Measurements from ENCODE around the gene HLA-DMB. TPM values are rescaled to one million over a fixed set of nuclear protein-coding genes. Genes with fewer than 3 reads are reported as not detected.

The HLA-DMB gene
- total RNA-seq, 1 donor, result 1.7 TPM

- no peak overlapping the region for H3K4me3 ChIP-seq (ENCODE audit: low read depth, low read length)
- peak; percentile 50 for DNase-seq (ENCODE audit: low read depth)
- no peak for TF ChIP-seq CTCF (IDR thresholded peaks at IDR 0.05; ENCODE audit: insufficient read depth, low read depth, low read length)
Observed at GRCh38 chr6:32982084-32982701, 41.4 kb upstream of the HLA-DMB start.

- H3K4me3 ChIP-seq (ENCODE audit: low read depth, low read length), result no peak overlapping the region
- DNase-seq (ENCODE audit: low read depth), result no peak
Observed at GRCh38 chr6:32980488-32981038, 39.7 kb upstream of the HLA-DMB start.

GRCh38 chr6:32979720-32980487, 39.1 kb upstream of the HLA-DMB start:
- no peak overlapping the region for H3K4me3 ChIP-seq (ENCODE audit: low read depth, low read length)
- DNase-seq (ENCODE audit: low read depth), result no peak
- no peak for TF ChIP-seq CTCF (IDR thresholded peaks at IDR 0.05; ENCODE audit: insufficient read depth, low read depth, low read length)

More at GRCh38 chr6:32980488-32981038, 39.7 kb upstream of the HLA-DMB start:
- TF ChIP-seq CTCF (IDR thresholded peaks at IDR 0.05; ENCODE audit: insufficient read depth, low read depth, low read length), result no peak

- no peak overlapping the region for H3K4me3 ChIP-seq (ENCODE audit: low read depth, low read length)
- DNase-seq (ENCODE audit: low read depth), result no peak
- no peak for TF ChIP-seq CTCF (IDR thresholded peaks at IDR 0.05; ENCODE audit: insufficient read depth, low read depth, low read length)
Observed at GRCh38 chr6:32977953-32978324, 37.1 kb upstream of the HLA-DMB start.

GRCh38 chr6:32977272-32977952, 36.6 kb upstream of the HLA-DMB start:
- TF ChIP-seq CTCF (IDR thresholded peaks at IDR 0.05; ENCODE audit: insufficient read depth, low read depth, low read length), result no peak
- no peak for DNase-seq (ENCODE audit: low read depth)
- no peak overlapping the region for H3K4me3 ChIP-seq (ENCODE audit: low read depth, low read length)

- DNase-seq (ENCODE audit: low read depth), result no peak
- TF ChIP-seq CTCF (IDR thresholded peaks at IDR 0.05; ENCODE audit: insufficient read depth, low read depth, low read length), result no peak
- no peak overlapping the region for H3K4me3 ChIP-seq (ENCODE audit: low read depth, low read length)
Observed at GRCh38 chr6:32976334-32977069, 35.7 kb upstream of the HLA-DMB start.
